Left lung (tissue), 10 donors: Measurements from ENCODE around the gene PRRT2. TPM values are rescaled to one million over a fixed set of nuclear protein-coding genes. Genes with fewer than 3 reads are reported as not detected.
A peak's percentile ranks its signal among the peaks of the same experiment; 100 is the strongest.
"Not testable (repeated sequence)": the region's sequence is repeated elsewhere in the genome, so short reads cannot be mapped to it uniquely, and the experiment has no call there.

ENCODE experiments used
- ATAC-seq: fragments of 200-7000 bp; cut with Tn5 transposase; one replicate; pipeline ENCODE4 v1.9.1; 2020; ENCODE audit warnings: moderate library complexity
- DNase-seq, 4 donors: peaks; one replicate each; pipeline ENCODE4 v3.0.0-alpha.2; 2013 to 2020
- H3K27ac ChIP-seq, 2 donors: fragments of 200-600 bp; sonication (generic) in 1 of 2; one replicate each; pipeline versions ENCODE4 v1.5.0 to v1.8.0; 2020 to 2021
- H3K27me3 ChIP-seq, 2 donors: fragments of 200-600 bp; sonication (generic) in 1 of 2; one replicate each; pipeline versions ENCODE4 v1.5.0 to v1.8.0; 2020 to 2021
- H3K36me3 ChIP-seq, 2 donors: fragments of 200-600 bp; sonication (generic) in 1 of 2; one replicate each; pipeline versions ENCODE4 v1.5.0 to v1.8.0; 2020 to 2021
- H3K4me1 ChIP-seq, 2 donors: fragments of 200-600 bp; one replicate each; pipeline ENCODE4 v1.8.0; 2021
- H3K4me3 ChIP-seq, 2 donors: fragments of 200-600 bp; sonication (generic) in 1 of 2; one replicate each; pipeline versions ENCODE4 v1.5.0 to v1.8.0; 2020 to 2021; ENCODE audit warnings: mild to moderate bottlenecking in 1 of 2
- H3K9me3 ChIP-seq, 2 donors: fragments of 200-600 bp; sonication (generic) in 1 of 2; one replicate each; pipeline versions ENCODE4 v1.5.0 to v1.8.0; 2020 to 2021
- intact Hi-C, 2 donors: fragments of 100-400 bp; cut with DNase I; formaldehyde crosslinking; loops; one replicate each; pipeline versions ENCODE4 v1.11.2 to v1.14.2; 2022
- polyA plus RNA-seq, 6 donors: library from polyadenylated mRNA; unstranded; fragments of 120-200 nt; gene quantifications; one replicate each; pipeline ENCODE4 v1.2.1, GENCODE V29; 2013; ENCODE audit not compliant: insufficient read length in 6 of 6
- total RNA-seq, 2 donors: library from RNA; stranded (reverse); fragmentation: NEBNext Ultra II Directional; extraction: Animal tissue kit (Norgen Biotek cat#: 25700); gene quantifications; one replicate each; pipeline ENCODE4 v1.2.1, GENCODE V29; 2021
- TF ChIP-seq, protein P1 (sequence below), 2 donors: fragments of 200-600 bp; sonication (generic) in 1 of 2; IDR thresholded peaks; one replicate each; pipeline versions ENCODE4 v1.5.0 to v1.8.0; 2021; ENCODE audit warnings: antibody characterized with exemption in 2 of 2
- donor health status: DM: no; HTN: yes; CAD: no.
- donor health status: DM: no; HTN: no; CAD: no.

Gene PRRT2
- total and polyA plus RNA-seq, 8 donors: 0.94 to 15.1 (median 10.6) TPM

DNA sequence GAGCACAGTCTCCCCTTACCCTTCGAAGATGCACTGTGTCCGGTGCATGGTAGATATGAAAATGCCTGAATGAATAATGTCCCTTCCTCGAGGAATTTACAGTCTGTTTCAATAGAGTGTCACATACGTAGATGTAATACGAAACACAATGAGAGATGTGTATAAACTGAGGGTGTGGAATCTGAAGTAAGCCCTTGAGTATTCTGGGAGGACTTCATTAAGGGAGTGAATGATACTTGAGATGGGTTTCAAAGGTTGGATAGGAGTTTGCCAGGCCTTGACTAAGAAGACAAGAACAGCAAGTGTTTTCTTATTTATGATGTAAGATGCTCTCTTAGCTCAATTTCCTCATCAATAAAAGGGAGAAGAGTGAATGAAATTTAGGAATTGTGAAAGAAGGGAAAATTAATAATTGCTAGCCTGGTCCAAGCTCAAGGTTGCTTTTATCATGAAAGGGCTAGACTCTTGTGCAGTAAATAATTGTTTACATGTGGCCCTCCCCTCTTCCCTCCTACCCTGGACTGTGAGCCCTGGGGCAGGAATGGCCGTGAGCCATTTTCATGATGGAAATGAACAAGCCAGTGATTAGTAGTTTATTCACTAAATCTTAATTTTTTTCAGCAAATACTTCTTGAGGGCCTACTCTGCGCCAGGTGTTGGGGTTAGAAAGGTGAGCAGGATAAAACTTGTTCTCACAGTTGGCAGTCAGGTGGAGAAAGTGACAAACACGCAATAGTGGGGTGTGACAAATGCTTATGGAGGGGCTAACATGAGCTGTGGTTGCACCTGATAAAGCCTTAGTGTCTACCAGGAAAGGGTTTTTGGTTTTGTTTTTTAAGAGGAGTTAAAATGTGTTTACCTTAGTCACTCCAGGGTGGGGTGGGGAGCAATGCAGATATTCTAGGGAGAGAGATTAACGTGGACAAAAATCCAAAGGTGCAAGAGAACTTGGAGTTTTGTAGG, 19.9 kb upstream of the PRRT2 start:
- intact Hi-C loops: no loop called here
- H3K36me3 ChIP-seq: peaks cover 0 to 6% of the 10 kb centered on the region in 2 donors
- peaks cover 0 to 34% of the 10 kb centered on the region in 2 donors for H3K4me1 ChIP-seq
- H3K27ac ChIP-seq: no peak overlapping the region
- peak overlapping the region in 1 of 2 donors; percentile 97 for H3K4me3 ChIP-seq
- H3K27me3 ChIP-seq: no peaks in the 10 kb centered on the region
- TF ChIP-seq, protein P1, sequence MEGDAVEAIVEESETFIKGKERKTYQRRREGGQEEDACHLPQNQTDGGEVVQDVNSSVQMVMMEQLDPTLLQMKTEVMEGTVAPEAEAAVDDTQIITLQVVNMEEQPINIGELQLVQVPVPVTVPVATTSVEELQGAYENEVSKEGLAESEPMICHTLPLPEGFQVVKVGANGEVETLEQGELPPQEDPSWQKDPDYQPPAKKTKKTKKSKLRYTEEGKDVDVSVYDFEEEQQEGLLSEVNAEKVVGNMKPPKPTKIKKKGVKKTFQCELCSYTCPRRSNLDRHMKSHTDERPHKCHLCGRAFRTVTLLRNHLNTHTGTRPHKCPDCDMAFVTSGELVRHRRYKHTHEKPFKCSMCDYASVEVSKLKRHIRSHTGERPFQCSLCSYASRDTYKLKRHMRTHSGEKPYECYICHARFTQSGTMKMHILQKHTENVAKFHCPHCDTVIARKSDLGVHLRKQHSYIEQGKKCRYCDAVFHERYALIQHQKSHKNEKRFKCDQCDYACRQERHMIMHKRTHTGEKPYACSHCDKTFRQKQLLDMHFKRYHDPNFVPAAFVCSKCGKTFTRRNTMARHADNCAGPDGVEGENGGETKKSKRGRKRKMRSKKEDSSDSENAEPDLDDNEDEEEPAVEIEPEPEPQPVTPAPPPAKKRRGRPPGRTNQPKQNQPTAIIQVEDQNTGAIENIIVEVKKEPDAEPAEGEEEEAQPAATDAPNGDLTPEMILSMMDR (IDR thresholded peaks at IDR 0.05): no peak
- DNase-seq (no peak), ATAC-seq (no peak)
- H3K9me3 ChIP-seq: no peaks in the 10 kb centered on the region

DNA sequence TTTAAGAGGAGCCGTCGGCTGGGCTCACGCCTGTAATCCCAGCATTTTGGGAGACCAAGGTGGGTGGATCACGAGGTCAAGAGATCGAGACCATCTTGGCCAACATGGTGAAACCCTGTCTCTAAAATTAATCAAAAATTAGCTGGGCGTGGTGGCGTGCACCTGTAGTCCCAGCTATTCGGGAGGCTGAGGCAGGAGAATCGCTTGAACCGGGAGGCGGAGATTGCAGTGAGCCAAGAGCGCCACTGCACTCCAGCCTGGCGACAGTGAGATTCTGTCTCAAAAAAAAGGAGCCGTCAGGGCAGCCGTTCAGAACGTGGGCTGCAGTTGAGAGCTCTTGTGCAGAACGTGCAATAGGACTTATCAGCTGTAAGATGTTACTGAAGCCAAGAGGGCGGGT, 18.8 kb upstream of the PRRT2 start:
- H3K27me3 ChIP-seq, H3K9me3 ChIP-seq, H3K27ac ChIP-seq, H3K4me3 ChIP-seq, DNase-seq, intact Hi-C loops, ATAC-seq: not testable (repeated sequence)
- peaks cover 0 to 34% of the 10 kb centered on the region in 2 donors for H3K4me1 ChIP-seq
- peaks cover 0 to 15% of the 10 kb centered on the region in 2 donors for H3K36me3 ChIP-seq

DNA sequence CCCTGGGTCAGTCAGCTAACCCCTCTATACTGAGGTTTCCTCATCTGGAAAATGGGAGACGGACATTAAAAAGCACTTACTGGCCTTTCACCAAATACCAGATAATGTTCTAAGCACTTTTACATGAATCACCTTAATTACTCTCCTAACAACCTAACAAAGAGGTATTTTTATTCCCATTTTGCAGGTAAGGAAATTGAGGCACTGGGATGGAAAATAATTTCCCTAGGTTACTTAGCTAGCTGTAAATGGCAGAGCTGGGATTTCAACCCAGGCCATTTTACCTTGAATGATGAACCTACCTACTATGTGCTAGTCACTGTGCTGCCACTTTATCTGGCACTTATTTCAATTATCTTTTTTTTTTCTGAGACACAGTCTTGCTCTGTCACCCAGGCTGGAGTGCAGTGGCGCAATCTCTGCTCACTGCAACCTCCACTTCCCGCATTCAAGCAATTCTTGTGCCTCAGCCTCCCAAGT, 17.7 kb upstream of the PRRT2 start:
- Histone ChIP-seq H3K4me3 (no peak overlapping the region), H3K27ac (no peak overlapping the region), H3K36me3 (peaks cover 0 to 26% of the 10 kb centered on the region in 2 donors), H3K27me3 (no peaks in the 10 kb centered on the region), H3K4me1 (peaks cover 0 to 34% of the 10 kb centered on the region in 2 donors), H3K9me3 (no peaks in the 10 kb centered on the region)
- ATAC-seq (no peak), DNase-seq (no peak)
- intact Hi-C loops: no loop called here
- TF ChIP-seq, protein P1 (IDR thresholded peaks at IDR 0.05): no peak

DNA sequence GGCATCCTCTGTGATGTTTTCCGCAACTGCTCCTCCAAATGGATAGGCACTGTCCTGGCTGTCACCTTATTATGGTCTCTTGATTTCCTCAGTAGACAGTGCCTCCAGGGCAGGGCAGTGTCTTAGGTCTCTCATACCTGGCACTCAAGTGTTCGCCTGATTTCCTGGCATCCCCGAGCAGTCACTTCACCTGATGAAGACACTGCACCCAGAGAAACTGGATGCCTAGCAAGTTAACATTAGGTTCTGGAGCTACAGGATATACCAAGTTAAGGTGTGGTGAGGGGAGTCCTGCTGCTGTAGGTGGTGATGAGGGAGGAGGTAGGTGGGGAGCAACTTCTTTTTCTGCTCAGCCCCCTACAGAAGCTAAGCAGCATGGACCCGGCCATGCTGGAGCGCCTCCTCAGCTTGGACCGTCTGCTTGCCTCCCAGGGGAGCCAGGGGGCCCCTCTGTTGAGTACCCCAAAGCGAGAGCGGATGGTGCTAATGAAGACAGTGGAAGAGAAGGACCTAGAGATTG, 9.5 kb upstream of the PRRT2 start:
- intact Hi-C loops: no loop called here
- peaks cover 0 to 42% of the 10 kb centered on the region in 2 donors for H3K36me3 ChIP-seq

DNA sequence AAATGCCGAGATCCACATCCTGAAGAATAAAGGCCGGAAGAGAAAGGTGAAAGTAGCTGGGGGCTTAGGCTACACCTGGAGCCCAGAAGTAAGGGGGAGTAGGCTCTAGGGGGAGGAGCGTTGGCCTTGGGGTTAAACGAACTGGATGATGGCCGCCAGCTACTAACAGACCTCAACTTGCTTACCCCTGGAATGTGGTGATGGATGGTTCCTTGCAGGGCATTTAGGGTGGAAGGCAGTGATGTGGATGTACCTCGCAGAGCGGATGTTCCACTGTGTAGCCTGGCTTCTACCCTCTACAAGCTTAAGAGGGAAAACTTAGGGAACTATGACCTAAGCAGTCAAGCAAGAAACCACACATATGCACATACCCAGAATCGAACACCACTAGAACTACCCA, 8.0 kb upstream of the PRRT2 start:
- ATAC-seq (no peak), DNase-seq (no peak)
- Histone ChIP-seq H3K27me3 (no peaks in the 10 kb centered on the region), H3K4me3 (peak overlapping the region in 1 of 2 donors; percentile 84), H3K27ac (peak overlapping the region; percentile 98), H3K9me3 (no peaks in the 10 kb centered on the region), H3K4me1 (peaks cover 16 to 36% of the 10 kb centered on the region in 2 donors), H3K36me3 (peaks cover 0 to 35% of the 10 kb centered on the region in 2 donors)
- intact Hi-C loops: no loop called here
- TF ChIP-seq, protein P1 (IDR thresholded peaks at IDR 0.05): no peak

More for the DNA sequence above, 9.5 kb upstream of the PRRT2 start:
- no peaks in the 10 kb centered on the region for H3K9me3 ChIP-seq
- ATAC-seq (no peak), DNase-seq (no peak)
- no peak overlapping the region for H3K27ac ChIP-seq
- no peak overlapping the region for H3K4me3 ChIP-seq
- H3K27me3 ChIP-seq: no peaks in the 10 kb centered on the region
- TF ChIP-seq, protein P1 (IDR thresholded peaks at IDR 0.05): no peak
- peaks cover 6 to 21% of the 10 kb centered on the region in 2 donors for H3K4me1 ChIP-seq
